Measurements from ENCODE around the gene ADAM15.
A peak's percentile ranks its signal among the peaks of the same experiment; 100 is the strongest.

Gene ADAM15

DNA sequence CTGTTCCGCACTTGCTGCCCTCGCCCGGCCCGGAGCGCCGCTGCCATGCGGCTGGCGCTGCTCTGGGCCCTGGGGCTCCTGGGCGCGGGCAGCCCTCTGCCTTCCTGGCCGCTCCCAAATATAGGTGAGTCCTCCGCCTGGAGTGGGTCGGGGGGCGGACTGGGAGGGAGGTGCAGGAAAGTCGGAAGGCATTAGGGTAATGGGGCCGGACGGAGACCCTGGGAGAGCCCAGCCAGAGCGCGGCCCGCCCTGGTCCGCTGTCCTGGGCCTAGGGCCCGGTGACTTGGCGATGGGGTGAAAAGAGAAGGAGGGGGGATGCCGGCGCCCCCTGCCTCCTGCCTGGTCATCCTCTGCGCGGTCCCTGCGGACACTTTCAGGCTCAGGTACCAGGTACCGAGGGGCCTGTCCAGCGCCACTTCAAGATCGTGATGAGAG lies 243 bp downstream of the ADAM15 start:
- Histone ChIP-seq H3K9ac (ENCODE audit: low read length) (peak overlapping the region; percentile 65), H3K4me1 (ENCODE audit: control insufficient read depth, insufficient read depth, low read length) (peaks cover 34% of the 10 kb centered on the region), H3K27me3 (ENCODE audit: control insufficient read depth, insufficient read depth, low read length) (no peaks in the 10 kb centered on the region), H3K36me3 (ENCODE audit: control insufficient read depth, insufficient read depth, low read length) (peaks cover 4% of the 10 kb centered on the region), H3K9me3 (ENCODE audit: control insufficient read depth, low read length) (no peaks in the 10 kb centered on the region), H3K4me3 (ENCODE audit: low read length) (peak overlapping the region; percentile 10)

GRCh38 chr1:155051777-155052398 lies 772 bp downstream of the ADAM15 start:
- Histone ChIP-seq H3K9ac (ENCODE audit: low read length) (peak overlapping the region; percentile 65), H3K4me1 (ENCODE audit: control insufficient read depth, insufficient read depth, low read length) (peaks cover 34% of the 10 kb centered on the region), H3K27me3 (ENCODE audit: control insufficient read depth, insufficient read depth, low read length) (no peaks in the 10 kb centered on the region), H3K4me3 (ENCODE audit: low read length) (peak overlapping the region; percentile 10), H3K36me3 (ENCODE audit: control insufficient read depth, insufficient read depth, low read length) (peaks cover 5% of the 10 kb centered on the region), H3K9me3 (ENCODE audit: control insufficient read depth, low read length) (no peaks in the 10 kb centered on the region)

- H3K27me3 ChIP-seq (ENCODE audit: control insufficient read depth, insufficient read depth, low read length): no peaks in the 10 kb centered on the region
- peaks cover 5% of the 10 kb centered on the region for H3K36me3 ChIP-seq (ENCODE audit: control insufficient read depth, insufficient read depth, low read length)
- H3K9me3 ChIP-seq (ENCODE audit: control insufficient read depth, low read length): no peaks in the 10 kb centered on the region
- peaks cover 34% of the 10 kb centered on the region for H3K4me1 ChIP-seq (ENCODE audit: control insufficient read depth, insufficient read depth, low read length)
- H3K9ac ChIP-seq (ENCODE audit: low read length): peak overlapping the region; percentile 65
- peak overlapping the region; percentile 10 for H3K4me3 ChIP-seq (ENCODE audit: low read length)
Observed at GRCh38 chr1:155052439-155053395, 1.6 kb downstream of the ADAM15 start.

DNA sequence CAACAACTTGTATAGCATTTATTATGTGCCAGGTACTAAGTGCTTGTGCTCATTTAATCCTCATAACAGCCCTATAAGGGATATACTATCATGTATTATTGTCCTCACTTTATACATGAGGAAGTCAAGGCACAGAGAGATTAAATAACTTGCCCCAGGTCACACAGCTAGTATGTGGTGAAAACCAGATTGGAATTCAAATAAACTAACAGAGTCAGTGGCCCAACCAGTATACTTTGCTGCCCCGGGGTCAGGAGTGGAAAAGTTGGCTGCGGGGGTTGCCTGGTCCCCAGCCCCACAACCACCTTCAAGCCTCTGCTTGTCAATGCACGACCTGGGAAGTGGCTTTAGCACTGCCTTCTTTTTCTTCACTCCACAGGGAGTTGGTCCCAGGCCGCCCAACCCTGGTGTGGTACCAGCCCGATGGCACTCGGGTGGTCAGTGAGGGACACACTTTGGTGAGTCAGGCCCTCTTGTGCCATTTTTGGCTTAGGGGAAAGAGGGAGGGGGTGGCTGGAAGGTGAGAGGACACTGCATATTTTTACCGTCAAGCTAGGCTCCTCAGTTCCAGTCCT lies 2.5 kb downstream of the ADAM15 start:
- Histone ChIP-seq H3K4me3 (ENCODE audit: low read length) (no peak overlapping the region), H3K36me3 (ENCODE audit: control insufficient read depth, insufficient read depth, low read length) (peaks cover 5% of the 10 kb centered on the region), H3K9me3 (ENCODE audit: control insufficient read depth, low read length) (no peaks in the 10 kb centered on the region), H3K9ac (ENCODE audit: low read length) (no peak overlapping the region), H3K4me1 (ENCODE audit: control insufficient read depth, insufficient read depth, low read length) (peaks cover 34% of the 10 kb centered on the region), H3K27me3 (ENCODE audit: control insufficient read depth, insufficient read depth, low read length) (no peaks in the 10 kb centered on the region)

- no peaks in the 10 kb centered on the region for H3K27me3 ChIP-seq (ENCODE audit: control insufficient read depth, insufficient read depth, low read length)
- no peaks in the 10 kb centered on the region for H3K9me3 ChIP-seq (ENCODE audit: control insufficient read depth, low read length)
- H3K4me3 ChIP-seq (ENCODE audit: low read length): no peak overlapping the region
- peaks cover 26% of the 10 kb centered on the region for H3K4me1 ChIP-seq (ENCODE audit: control insufficient read depth, insufficient read depth, low read length)
- H3K9ac ChIP-seq (ENCODE audit: low read length): no peak overlapping the region
- peaks cover 5% of the 10 kb centered on the region for H3K36me3 ChIP-seq (ENCODE audit: control insufficient read depth, insufficient read depth, low read length)
Observed at GRCh38 chr1:155057104-155057503, 6.0 kb downstream of the ADAM15 start.

- Histone ChIP-seq H3K27me3 (ENCODE audit: control insufficient read depth, insufficient read depth, low read length) (no peaks in the 10 kb centered on the region), H3K36me3 (ENCODE audit: control insufficient read depth, insufficient read depth, low read length) (peaks cover 5% of the 10 kb centered on the region)
Observed at GRCh38 chr1:155057788-155058211, 6.7 kb downstream of the ADAM15 start.

GRCh38 chr1:155060736-155061135 lies 9.6 kb downstream of the ADAM15 start:
- Histone ChIP-seq H3K9me3 (ENCODE audit: control insufficient read depth, low read length) (no peaks in the 10 kb centered on the region), H3K27me3 (ENCODE audit: control insufficient read depth, insufficient read depth, low read length) (no peaks in the 10 kb centered on the region), H3K4me3 (ENCODE audit: low read length) (no peak overlapping the region), H3K4me1 (ENCODE audit: control insufficient read depth, insufficient read depth, low read length) (peaks cover 33% of the 10 kb centered on the region), H3K9ac (ENCODE audit: low read length) (no peak overlapping the region), H3K36me3 (ENCODE audit: control insufficient read depth, insufficient read depth, low read length) (peaks cover 5% of the 10 kb centered on the region)

More at GRCh38 chr1:155057788-155058211, 6.7 kb downstream of the ADAM15 start:
- no peaks in the 10 kb centered on the region for H3K9me3 ChIP-seq (ENCODE audit: control insufficient read depth, low read length)
- no peak overlapping the region for H3K4me3 ChIP-seq (ENCODE audit: low read length)
- H3K9ac ChIP-seq (ENCODE audit: low read length): no peak overlapping the region
- peaks cover 26% of the 10 kb centered on the region for H3K4me1 ChIP-seq (ENCODE audit: control insufficient read depth, insufficient read depth, low read length)

GRCh38 chr1:155061381-155062150 lies 10.4 kb downstream of the ADAM15 start:
- Histone ChIP-seq H3K9ac (ENCODE audit: low read length) (no peak overlapping the region), H3K9me3 (ENCODE audit: control insufficient read depth, low read length) (no peaks in the 10 kb centered on the region), H3K4me1 (ENCODE audit: control insufficient read depth, insufficient read depth, low read length) (peaks cover 33% of the 10 kb centered on the region), H3K4me3 (ENCODE audit: low read length) (no peak overlapping the region), H3K27me3 (ENCODE audit: control insufficient read depth, insufficient read depth, low read length) (no peaks in the 10 kb centered on the region), H3K36me3 (ENCODE audit: control insufficient read depth, insufficient read depth, low read length) (no peaks in the 10 kb centered on the region)

GRCh38 chr1:155062151-155062686 lies 11.1 kb downstream of the ADAM15 start:
- peaks cover 33% of the 10 kb centered on the region for H3K4me1 ChIP-seq (ENCODE audit: control insufficient read depth, insufficient read depth, low read length)
- H3K9ac ChIP-seq (ENCODE audit: low read length): no peak overlapping the region
- no peaks in the 10 kb centered on the region for H3K36me3 ChIP-seq (ENCODE audit: control insufficient read depth, insufficient read depth, low read length)
- H3K9me3 ChIP-seq (ENCODE audit: control insufficient read depth, low read length): no peaks in the 10 kb centered on the region
- H3K4me3 ChIP-seq (ENCODE audit: low read length): no peak overlapping the region
- no peaks in the 10 kb centered on the region for H3K27me3 ChIP-seq (ENCODE audit: control insufficient read depth, insufficient read depth, low read length)

DNA sequence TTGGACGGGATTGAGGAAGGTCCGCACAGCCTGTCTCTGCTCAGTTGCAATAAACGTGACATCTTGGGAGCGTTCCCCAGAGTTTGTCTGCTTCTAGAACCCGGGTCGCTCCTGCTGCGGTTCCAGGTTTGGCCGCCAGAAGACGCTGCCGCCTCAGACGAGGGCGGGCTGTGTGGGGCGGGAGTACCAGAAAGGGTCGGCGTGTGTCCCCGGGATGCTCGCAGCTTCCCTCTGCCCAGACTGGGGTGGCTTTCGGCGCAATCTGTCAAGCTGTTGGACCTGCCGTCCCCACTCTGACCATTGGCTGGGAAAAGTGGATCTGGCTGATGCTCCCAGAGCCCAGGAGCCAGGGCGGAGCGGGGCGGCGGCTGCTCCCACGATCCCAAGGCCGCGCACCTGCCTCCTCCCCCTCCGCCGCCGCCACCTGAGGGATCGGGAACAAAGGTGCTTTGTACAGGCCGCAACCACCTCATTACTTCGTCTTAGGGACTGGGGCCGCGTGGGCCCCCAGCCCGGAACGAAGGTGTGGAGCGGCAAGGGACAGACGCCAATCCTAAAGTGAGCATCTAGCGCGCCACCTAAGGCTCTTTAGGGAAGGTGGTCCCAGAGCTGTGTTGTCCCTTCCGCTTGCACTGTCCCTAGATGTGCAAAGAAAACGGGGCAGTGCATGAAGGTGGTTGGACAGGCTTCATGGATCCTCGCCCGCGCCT lies 11.7 kb downstream of the ADAM15 start:
- Histone ChIP-seq H3K9ac (ENCODE audit: low read length) (peak overlapping the region; percentile 70), H3K36me3 (ENCODE audit: control insufficient read depth, insufficient read depth, low read length) (no peaks in the 10 kb centered on the region)

More for the DNA sequence above, 11.7 kb downstream of the ADAM15 start:
- H3K27me3 ChIP-seq (ENCODE audit: control insufficient read depth, insufficient read depth, low read length): no peaks in the 10 kb centered on the region
- no peaks in the 10 kb centered on the region for H3K9me3 ChIP-seq (ENCODE audit: control insufficient read depth, low read length)
- H3K4me3 ChIP-seq (ENCODE audit: low read length): peak overlapping the region; percentile 61
- peaks cover 33% of the 10 kb centered on the region for H3K4me1 ChIP-seq (ENCODE audit: control insufficient read depth, insufficient read depth, low read length)

All from mucosa of stomach (tissue), 1 donor.